Nephron (organoid): ENCODE data around the gene SRSF1.
"Not testable (repeated sequence)": the region's sequence is repeated elsewhere in the genome, so short reads cannot be mapped to it uniquely, and the experiment has no call there.

ENCODE experiments used
- H3K27ac Mint-ChIP-seq, 3 experiments: 2 replicates each; pipeline ENCODE4 v1.8.0; 2020; ENCODE audit warnings: mixed read lengths in 3 of 3, mild to moderate bottlenecking in 2 of 3, moderate library complexity in 1 of 3
- H3K27me3 Mint-ChIP-seq: 2 replicates; pipeline ENCODE4 v1.8.0; 2021; ENCODE audit warnings: low read depth, mild to moderate bottlenecking, moderate library complexity, mixed read lengths
- H3K36me3 Mint-ChIP-seq: 2 replicates; pipeline ENCODE4 v1.8.0; 2020; ENCODE audit warnings: low read depth, mixed read lengths
- H3K4me1 Mint-ChIP-seq: 2 replicates; pipeline ENCODE4 v1.8.0; 2020; ENCODE audit warnings: mixed read lengths
- H3K4me3 Mint-ChIP-seq, 3 experiments: 2 replicates each; pipeline ENCODE4 v1.8.0; 2020; ENCODE audit warnings: mild to moderate bottlenecking in 3 of 3, mixed read lengths in 3 of 3, moderate library complexity in 2 of 3
- H3K9me3 Mint-ChIP-seq: 2 replicates; pipeline ENCODE4 v1.8.0; 2020; ENCODE audit warnings: mixed read lengths
- CTCF ChIP-seq, 3 experiments: fragments of 200-600 bp; sonication (generic); IDR thresholded peaks; one replicate each; pipeline ENCODE4 v1.5.0; 2021; ENCODE audit warnings: antibody characterized with exemption in 3 of 3; ENCODE audit not compliant: unreplicated experiment in 3 of 3

SRSF1 gene

GRCh38 chr17:58051468-58051867 is 44.4 kb upstream of the SRSF1 start:
- no peak for TF ChIP-seq CTCF (IDR thresholded peaks at IDR 0.05; ENCODE audit: unreplicated experiment in 3 of 3)
- Mint-ChIP-seq H3K4me3 (no peak overlapping the region), H3K27ac (no peak overlapping the region), H3K9me3 (no peaks in the 10 kb centered on the region), H3K36me3 (no peaks in the 10 kb centered on the region), H3K4me1 (no peaks in the 10 kb centered on the region), H3K27me3 (peaks cover 10% of the 10 kb centered on the region)

GRCh38 chr17:58050966-58051365 is 43.9 kb upstream of the SRSF1 start:
- no peaks in the 10 kb centered on the region for H3K36me3 Mint-ChIP-seq

GRCh38 chr17:58049533-58049932 is 42.5 kb upstream of the SRSF1 start:
- no peak for TF ChIP-seq CTCF (IDR thresholded peaks at IDR 0.05; ENCODE audit: unreplicated experiment in 3 of 3)
- no peak overlapping the region for H3K4me3 Mint-ChIP-seq
- no peaks in the 10 kb centered on the region for H3K4me1 Mint-ChIP-seq
- H3K27ac Mint-ChIP-seq = no peak overlapping the region
- H3K27me3 Mint-ChIP-seq = peaks cover 8% of the 10 kb centered on the region
- H3K9me3 Mint-ChIP-seq = no peaks in the 10 kb centered on the region
- no peaks in the 10 kb centered on the region for H3K36me3 Mint-ChIP-seq

More at GRCh38 chr17:58050966-58051365, 43.9 kb upstream of the SRSF1 start:
- Mint-ChIP-seq H3K27me3 (peaks cover 10% of the 10 kb centered on the region), H3K4me1 (no peaks in the 10 kb centered on the region), H3K9me3 (no peaks in the 10 kb centered on the region), H3K27ac (no peak overlapping the region), H3K4me3 (no peak overlapping the region)
- no peak for TF ChIP-seq CTCF (IDR thresholded peaks at IDR 0.05; ENCODE audit: unreplicated experiment in 3 of 3)

GRCh38 chr17:58047376-58048150 is 40.5 kb upstream of the SRSF1 start:
- Mint-ChIP-seq H3K27ac (no peak overlapping the region), H3K36me3 (no peaks in the 10 kb centered on the region), H3K27me3 (peaks cover 11% of the 10 kb centered on the region), H3K4me3 (no peak overlapping the region), H3K9me3 (no peaks in the 10 kb centered on the region), H3K4me1 (no peaks in the 10 kb centered on the region)
- TF ChIP-seq CTCF (IDR thresholded peaks at IDR 0.05; ENCODE audit: unreplicated experiment in 3 of 3) = no peak

GRCh38 chr17:58046239-58047094 is 39.4 kb upstream of the SRSF1 start:
- TF ChIP-seq CTCF (IDR thresholded peaks at IDR 0.05; ENCODE audit: unreplicated experiment in 3 of 3) = no peak
- Mint-ChIP-seq H3K9me3 (no peaks in the 10 kb centered on the region), H3K27me3 (peaks cover 13% of the 10 kb centered on the region), H3K4me1 (no peaks in the 10 kb centered on the region), H3K4me3 (no peak overlapping the region), H3K27ac (no peak overlapping the region), H3K36me3 (no peaks in the 10 kb centered on the region)

- H3K27me3 Mint-ChIP-seq = peaks cover 16% of the 10 kb centered on the region
- not testable (repeated sequence) for H3K36me3 Mint-ChIP-seq, H3K9me3 Mint-ChIP-seq, H3K4me1 Mint-ChIP-seq, H3K27ac Mint-ChIP-seq, H3K4me3 Mint-ChIP-seq
These were observed 37.2 kb upstream of the SRSF1 start for GRCh38 chr17:58044256-58044655.
